SK-N-SH (cell line): ENCODE data around the gene SPTLC1. TPM values are rescaled to one million over a fixed set of nuclear protein-coding genes. Genes with fewer than 3 reads are reported as not detected.

Experiments used
- CTCF ChIA-PET: fragments of 300-600, 350-600 bp; formaldehyde crosslinking; extraction: SDS; loops from one replicate; lab custom pipeline; 2021; lab: Yijun Ruan, JAX
- POLR2A ChIA-PET: fragments of 350-600 bp; sonication (Branson Sonifier 250); formaldehyde crosslinking; extraction: SDS; loops from one replicate; lab custom pipeline; 2020; ENCODE audit warnings: antibody characterized with exemption, inconsistent platforms; lab: Yijun Ruan, JAX
- DNase-seq: peaks from one replicate; pipeline ENCODE4 v3.0.0; 2012
- H2AFZ ChIP-seq: fragments of 200-600 bp; sonication (generic); 2 replicates; pipeline ENCODE4 v1.8.1; 2016; ENCODE audit warnings: antibody characterized with exemption, mild to moderate bottlenecking, low read depth
- H3F3A ChIP-seq: fragments of 200-600 bp; sonication (generic); replicated peaks from 2 replicates; pipeline ENCODE3; 2016; ENCODE audit warnings: antibody characterized with exemption, mild to moderate bottlenecking; ENCODE audit not compliant: insufficient read depth
- H3K27ac ChIP-seq, 2 experiments: fragments of 200-500 bp in 1 of 2; fragments of 200-600 bp in 1 of 2; sonication (Bioruptor generic) in 1 of 2; sonication (generic), shearing (Covaris generic) in 1 of 2; 2 replicates each; pipeline versions ENCODE4 v1.5.1 to v1.6.1; 2014 to 2016; ENCODE audit warnings: low read depth in 2 of 2, inconsistent platforms in 1 of 2, low read length in 1 of 2, mild to moderate bottlenecking in 1 of 2, mixed read lengths in 1 of 2
- H3K27me3 ChIP-seq: fragments of 200-600 bp; sonication (generic), shearing (Covaris generic); 2 replicates; pipeline ENCODE4 v1.6.1; 2016; ENCODE audit warnings: mixed run types; ENCODE audit not compliant: insufficient read depth
- H3K36me3 ChIP-seq, 2 experiments: fragments of 200-500 bp in 1 of 2; fragments of 200-600 bp in 1 of 2; sonication (Bioruptor generic) in 1 of 2; sonication (generic) in 1 of 2; replicated peaks in 1 of 2; 2 replicates each; pipeline versions ENCODE3 to v1.5.1; 2014 to 2016; ENCODE audit warnings: low read length in 1 of 2, mild to moderate bottlenecking in 1 of 2; ENCODE audit not compliant: insufficient read depth in 2 of 2, control insufficient read depth in 1 of 2
- H3K4me1 ChIP-seq, 2 experiments: fragments of 200-500 bp in 1 of 2; fragments of 200-600 bp in 1 of 2; sonication (Bioruptor generic) in 1 of 2; sonication (generic), shearing (Covaris generic) in 1 of 2; 2 replicates each; pipeline versions ENCODE4 v1.5.1 to v1.6.1; 2014 to 2016; ENCODE audit warnings: low read depth in 1 of 2, low read length in 1 of 2, mixed run types in 1 of 2; ENCODE audit not compliant: insufficient read depth in 2 of 2, control insufficient read depth in 1 of 2
- H3K4me2 ChIP-seq: fragments of 200-600 bp; sonication (generic), shearing (Covaris generic); 2 replicates; pipeline ENCODE4 v1.6.1; 2017; ENCODE audit warnings: mixed run types
- H3K4me3 ChIP-seq, 2 experiments: fragments of 200-500 bp in 1 of 2; fragments of 200-600 bp in 1 of 2; sonication (Bioruptor generic) in 1 of 2; sonication (generic), shearing (Covaris generic) in 1 of 2; 2 replicates each; pipeline versions ENCODE4 v1.5.1 to v1.8.1; 2014 to 2016; ENCODE audit warnings: low read depth in 2 of 2, inconsistent platforms in 1 of 2, low read length in 1 of 2, mild to moderate bottlenecking in 1 of 2, mixed read lengths in 1 of 2, moderate library complexity in 1 of 2
- H3K79me2 ChIP-seq: fragments of 200-600 bp; sonication (generic); 2 replicates; pipeline ENCODE4 v1.8.1; 2017; ENCODE audit warnings: mild to moderate bottlenecking; ENCODE audit not compliant: insufficient read depth
- H3K9ac ChIP-seq: fragments of 200-600 bp; sonication (generic); 2 replicates; pipeline ENCODE4 v1.6.1; 2017; ENCODE audit warnings: mixed run types
- H3K9me2 ChIP-seq: fragments of 200-600 bp; sonication (generic); 2 replicates; pipeline ENCODE4 v1.6.1; 2017; ENCODE audit warnings: mixed run types
- H3K9me3 ChIP-seq: fragments of 200-600 bp; sonication (generic); 2 replicates; pipeline ENCODE4 v1.6.1; 2017; ENCODE audit warnings: mixed run types, mild to moderate bottlenecking, moderate library complexity
- H4K20me1 ChIP-seq: fragments of 200-600 bp; sonication (generic); 2 replicates; pipeline ENCODE4 v1.6.1; 2017; ENCODE audit warnings: mild to moderate bottlenecking, mixed run types; ENCODE audit not compliant: insufficient read depth
- CTCF ChIP-seq: fragments of 200-600 bp; sonication (generic); IDR thresholded peaks from 2 replicates; pipeline ENCODE4 v1.6.1; 2017; ENCODE audit warnings: antibody characterized with exemption, mild to moderate bottlenecking, moderate library complexity
- ELF1 ChIP-seq: IDR thresholded peaks from 2 replicates; pipeline ENCODE4 v1.4.0; 2012
- EP300 ChIP-seq, 2 experiments: IDR thresholded peaks; 2 replicates each; pipeline versions ENCODE4 v1.4.0 to v1.6.1; 2012; ENCODE audit warnings: borderline replicate concordance in 1 of 2, low read depth in 1 of 2, low read length in 1 of 2
- FOXJ3 ChIP-seq: sonication (generic); formaldehyde crosslinking; IDR thresholded peaks from 2 replicates; pipeline ENCODE4 v1.5.1; 2020; ENCODE audit warnings: mild to moderate bottlenecking, missing genetic modification reagents
- GATA2 ChIP-seq: sonication (generic); formaldehyde crosslinking; IDR thresholded peaks from 2 replicates; pipeline ENCODE4 v1.5.0; 2020; ENCODE audit warnings: mild to moderate bottlenecking, missing genetic modification reagents
- JUND ChIP-seq: IDR thresholded peaks from 2 replicates; pipeline ENCODE4 v1.4.0; 2012
- MAX ChIP-seq: IDR thresholded peaks from 2 replicates; pipeline ENCODE4 v1.4.0; 2012; ENCODE audit warnings: low read depth
- MXI1 ChIP-seq: IDR thresholded peaks from 2 replicates; pipeline ENCODE4 v1.6.1; 2012; ENCODE audit warnings: mild to moderate bottlenecking, low read depth, low read length, improper control_type of control experiment
- NFIC ChIP-seq: IDR thresholded peaks from 2 replicates; pipeline ENCODE4 v1.4.0; 2012; ENCODE audit warnings: borderline replicate concordance
- RCOR1 ChIP-seq: fragments of 150-350 bp; IDR thresholded peaks from 2 replicates; pipeline ENCODE4 v1.6.1; 2017; ENCODE audit warnings: antibody characterized with exemption, low read length
- REST ChIP-seq: IDR thresholded peaks from 2 replicates; pipeline ENCODE4 v1.6.1; 2012; ENCODE audit warnings: mild to moderate bottlenecking, low read depth, low read length, moderate library complexity
- RFX5 ChIP-seq: IDR thresholded peaks from 2 replicates; pipeline ENCODE4 v1.6.1; 2012; ENCODE audit warnings: mild to moderate bottlenecking, improper control_type of control experiment, low read length
- RXRA ChIP-seq: IDR thresholded peaks from 2 replicates; pipeline ENCODE4 v1.4.0; 2012; ENCODE audit warnings: low read depth, mild to moderate bottlenecking, borderline replicate concordance
- SIN3A ChIP-seq: IDR thresholded peaks from 2 replicates; pipeline ENCODE4 v1.6.1; 2012; ENCODE audit warnings: low read depth, mild to moderate bottlenecking, low read length, moderate library complexity, borderline replicate concordance
- TAF1 ChIP-seq: IDR thresholded peaks from 2 replicates; pipeline ENCODE4 v1.6.1; 2012; ENCODE audit warnings: low read depth, mild to moderate bottlenecking, low read length, moderate library complexity, borderline replicate concordance
- TCF12 ChIP-seq: IDR thresholded peaks from 2 replicates; pipeline ENCODE4 v1.4.0; 2012
- TEAD4 ChIP-seq: IDR thresholded peaks from 2 replicates; pipeline ENCODE4 v1.4.0; 2012; ENCODE audit warnings: mild to moderate bottlenecking, borderline replicate concordance; ENCODE audit not compliant: insufficient read depth
- USF1 ChIP-seq: IDR thresholded peaks from 2 replicates; pipeline ENCODE4 v1.4.0; 2012; ENCODE audit warnings: low read depth, borderline replicate concordance
- WGBS: methylation state at CpG from one replicate; pipeline ENCODE4 v1.1.6; 2017; ENCODE audit warnings: low lambda C conversion rate; 5-methylcytosine and 5-hydroxymethylcytosine counted together
- polyA plus RNA-seq, 3 experiments: library from polyadenylated mRNA; depleted of rRNA; stranded (reverse); fragments of >200 nt; gene quantifications; 2 replicates each; pipeline ENCODE4 v1.2.3, GENCODE V29; 2012

The SPTLC1 gene
- polyA plus RNA-seq, 1 of the 3 experiments (the other 2 are of a cell fraction): 53.9 TPM

- Histone ChIP-seq H3K4me3 (no peak overlapping the region), H3K4me2 (no peak overlapping the region), H3K27me3 (no peaks in the 10 kb centered on the region), H3K79me2 (peaks cover 20% of the 10 kb centered on the region), H4K20me1 (no peaks in the 10 kb centered on the region), H2AFZ (no peak overlapping the region), H3K4me1 (no peaks in the 10 kb centered on the region), H3K9me2 (no peaks in the 10 kb centered on the region), H3K9me3 (peaks cover 20% of the 10 kb centered on the region), H3K9ac (no peak overlapping the region), H3K27ac (no peak overlapping the region), H3K36me3 (peaks cover 72 to 83% of the 10 kb centered on the region in 2 experiments), H3F3A (no peaks in the 10 kb centered on the region)
- ChIA-PET CTCF (interaction anchor here (1.1 to 1.5 kb wide), 2 partner anchors 10 to 112 kb away, joined by 3 read pairs; no protein-coding TSS in a partner anchor), POLR2A (no interaction called here)
- WGBS: 94% methylated on average over 5 of the region's 5 CpGs
- TF ChIP-seq REST (no peak), RCOR1 (no peak), USF1 (no peak), TAF1 (no peak), RFX5 (no peak), MAX (no peak), JUND (no peak)
- DNase-seq: no peak
These were observed 49.0 kb downstream of the SPTLC1 start for GRCh38 chr9:92066168-92066567.

GRCh38 chr9:92064711-92065110, 50.5 kb downstream of the SPTLC1 start:
- Histone ChIP-seq H3K4me1 (no peaks in the 10 kb centered on the region), H3K9me3 (peaks cover 23% of the 10 kb centered on the region), H3K27ac (no peak overlapping the region), H3K36me3 (peaks cover 75 to 82% of the 10 kb centered on the region in 2 experiments), H2AFZ (no peak overlapping the region), H3F3A (no peaks in the 10 kb centered on the region), H3K9ac (no peak overlapping the region), H4K20me1 (no peaks in the 10 kb centered on the region), H3K27me3 (no peaks in the 10 kb centered on the region), H3K4me2 (no peak overlapping the region), H3K4me3 (no peak overlapping the region), H3K79me2 (peaks cover 28% of the 10 kb centered on the region), H3K9me2 (no peaks in the 10 kb centered on the region)
- WGBS: 97% methylated on average over 3 of the region's 3 CpGs
- no peak for TF ChIP-seq RFX5
- TF ChIP-seq SIN3A: no peak
- no peak for TF ChIP-seq NFIC
- TF ChIP-seq JUND: no peak
- TF ChIP-seq GATA2 (CRISPR knock-in tag): no peak
- no peak for TF ChIP-seq FOXJ3 (CRISPR knock-in tag)
- TF ChIP-seq TEAD4: no peak
- no peak for TF ChIP-seq TCF12
- TF ChIP-seq RXRA: no peak
- TF ChIP-seq ELF1: no peak
- no peak for TF ChIP-seq CTCF
- no peak for TF ChIP-seq MXI1
- TF ChIP-seq EP300 (IDR thresholded peaks at IDR 0.05; ENCODE audit: borderline replicate concordance in 1 of 2, low read depth in 1 of 2, low read length in 1 of 2): no peak
- CTCF ChIA-PET: no interaction called here
- POLR2A ChIA-PET: no interaction called here
- DNase-seq: no peak
